CD14-positive monocyte (primary cell): Measurements from ENCODE around the gene NOSIP. TPM values are rescaled to one million over a fixed set of nuclear protein-coding genes. Genes with fewer than 3 reads are reported as not detected.

Experiments
- DNase-seq, 3 donors: peaks; one replicate each; pipeline ENCODE4 v3.0.0-alpha.2; 2011 to 2022
- H2AFZ ChIP-seq: 2 replicates; pipeline ENCODE4 v1.6.0; 2012; ENCODE audit warnings: mild to moderate bottlenecking, low read depth, low read length, inconsistent platforms; ENCODE audit not compliant: insufficient read depth, poor library complexity, severe bottlenecking
- H3K27ac ChIP-seq, 2 donors: 1 replicate in 1 of 2; 2 replicates in 1 of 2; pipeline ENCODE4 v1.5.1; 2012 to 2013; ENCODE audit warnings: low read length in 2 of 2, control low read depth in 1 of 2, inconsistent platforms in 1 of 2, low read depth in 1 of 2, mild to moderate bottlenecking in 1 of 2
- H3K27me3 ChIP-seq, 2 donors: one replicate each; pipeline versions ENCODE4 v1.6.0 to v1.6.1; 2011 to 2013; ENCODE audit warnings: low read length in 2 of 2; ENCODE audit not compliant: control insufficient read depth in 2 of 2, insufficient read depth in 2 of 2
- H3K36me3 ChIP-seq, 2 donors: replicated peaks in 1 of 2; 1 replicate in 1 of 2; 2 replicates in 1 of 2; pipeline versions ENCODE4 v1.5.1 to v1.6.1; 2012 to 2013; ENCODE audit warnings: low read length in 2 of 2, control low read depth in 1 of 2, inconsistent platforms in 1 of 2, mild to moderate bottlenecking in 1 of 2; ENCODE audit not compliant: insufficient read depth in 2 of 2, control insufficient read depth in 1 of 2
- H3K4me1 ChIP-seq, 2 donors: 1 replicate in 1 of 2; 2 replicates in 1 of 2; pipeline versions ENCODE4 v1.5.1 to v1.6.1; 2012 to 2013; ENCODE audit warnings: low read length in 2 of 2, control low read depth in 1 of 2, inconsistent platforms in 1 of 2, mild to moderate bottlenecking in 1 of 2, moderate library complexity in 1 of 2; ENCODE audit not compliant: insufficient read depth in 2 of 2, control insufficient read depth in 1 of 2
- H3K4me2 ChIP-seq: replicated peaks from 2 replicates; pipeline ENCODE3; 2012; ENCODE audit warnings: low read length, moderate library complexity, mild to moderate bottlenecking; ENCODE audit not compliant: poor library complexity, severe bottlenecking; ENCODE audit errors: extremely low read depth
- H3K4me3 ChIP-seq, 3 experiments: fragments of 200-600 bp in 1 of 3; sonication (generic) in 1 of 3; replicated peaks in 1 of 3; 1 replicate in 2 of 3; 2 replicates in 1 of 3; pipeline ENCODE4 v1.5.1; 2011 to 2013; ENCODE audit warnings: low read length in 3 of 3, mild to moderate bottlenecking in 3 of 3, control low read depth in 2 of 3, low read depth in 2 of 3, inconsistent platforms in 1 of 3, moderate library complexity in 1 of 3
- H3K79me2 ChIP-seq: 2 replicates; pipeline ENCODE4 v1.6.0; 2012; ENCODE audit warnings: mild to moderate bottlenecking, control low read depth, inconsistent platforms, low read length, moderate library complexity; ENCODE audit not compliant: insufficient read depth
- H3K9ac ChIP-seq: 2 replicates; pipeline ENCODE4 v1.6.0; 2017; ENCODE audit warnings: low read length, mild to moderate bottlenecking; ENCODE audit not compliant: insufficient read depth, poor library complexity, severe bottlenecking
- H3K9me3 ChIP-seq, 2 donors: replicated peaks in 1 of 2; 1 replicate in 1 of 2; 2 replicates in 1 of 2; pipeline versions ENCODE4 v1.5.1 to v1.6.1; 2012 to 2013; ENCODE audit warnings: low read length in 2 of 2, control low read depth in 1 of 2; ENCODE audit not compliant: control insufficient read depth in 1 of 2, insufficient read depth in 1 of 2
- H4K20me1 ChIP-seq: 2 replicates; pipeline ENCODE4 v1.6.0; 2012; ENCODE audit warnings: mild to moderate bottlenecking, low read length, control low read depth, moderate library complexity; ENCODE audit not compliant: insufficient read depth
- H3K27ac Mint-ChIP-seq, 7 donors: one replicate each; pipeline ENCODE4 v1.8.0; 2020; ENCODE audit warnings: mild to moderate bottlenecking in 7 of 7, mixed read lengths in 7 of 7, moderate library complexity in 6 of 7, inconsistent platforms in 2 of 7
- H3K27me3 Mint-ChIP-seq, 3 donors: one replicate each; pipeline ENCODE4 v1.8.0; 2021 to 2022; ENCODE audit warnings: low read depth in 3 of 3, mild to moderate bottlenecking in 3 of 3, mixed read lengths in 3 of 3, moderate library complexity in 3 of 3, inconsistent platforms in 1 of 3
- H3K36me3 Mint-ChIP-seq, 2 donors: one replicate each; pipeline ENCODE4 v1.8.0; 2020; ENCODE audit warnings: mixed read lengths in 2 of 2, inconsistent platforms in 1 of 2, mild to moderate bottlenecking in 1 of 2
- H3K4me1 Mint-ChIP-seq: one replicate; pipeline ENCODE4 v1.8.0; 2020; ENCODE audit warnings: mild to moderate bottlenecking, mixed read lengths
- H3K4me3 Mint-ChIP-seq, 2 donors: one replicate each; pipeline ENCODE4 v1.8.0; 2020; ENCODE audit warnings: mild to moderate bottlenecking in 2 of 2, mixed read lengths in 2 of 2, moderate library complexity in 1 of 2
- H3K9me3 Mint-ChIP-seq, 7 donors: one replicate each; pipeline ENCODE4 v1.8.0; 2020 to 2022; ENCODE audit warnings: mixed read lengths in 7 of 7, mild to moderate bottlenecking in 6 of 7, moderate library complexity in 6 of 7, inconsistent platforms in 2 of 7
- CTCF ChIP-seq: fragments of 200-600 bp; IDR thresholded peaks from one replicate; pipeline ENCODE4 v1.8.0; 2022; ENCODE audit warnings: antibody characterized with exemption, mild to moderate bottlenecking
- WGBS: methylation state at CpG from one replicate; pipeline ENCODE4 v1.1.5; 2013; ENCODE audit warnings: missing lambda C conversion rate; ENCODE audit not compliant: insufficient coverage; 5-methylcytosine and 5-hydroxymethylcytosine counted together
- intact Hi-C, 2 donors: fragments of 100-400 bp; cut with micrococcal nuclease; formaldehyde crosslinking; loops; one replicate each; pipeline versions ENCODE4 v1.15.0 to v1.15.1; 2023
- polyA plus RNA-seq, 3 donors: library from polyadenylated mRNA; depleted of rRNA in 1 of 3; unstranded in 2 of 3; stranded (reverse) in 1 of 3; fragments of 300-500 nt in 2 of 3; fragments of >200 nt in 1 of 3; fragmentation: Illumina TruSeq in 2 of 3; gene quantifications; 1 replicate in 2 of 3; 2 replicates in 1 of 3; pipeline ENCODE4 v1.2.3, GENCODE V29; 2012 to 2021

The NOSIP gene
- polyA plus RNA-seq, 3 donors, result 63.4 to 120 (median 96.4) TPM

- no peak overlapping the region for H3K9ac ChIP-seq
- no peaks in the 10 kb centered on the region for H3K27me3 ChIP-seq
- no peak for TF ChIP-seq CTCF
- Mint-ChIP-seq H3K36me3 (peaks cover 50 to 73% of the 10 kb centered on the region in 2 donors), H3K9me3 (peaks cover 0 to 4% (median 0%) of the 10 kb centered on the region in 7 donors), H3K4me1 (peaks cover 28% of the 10 kb centered on the region), H3K4me3 (no peak overlapping the region), H3K27me3 (peaks cover 0 to 3% (median 0%) of the 10 kb centered on the region in 3 donors), H3K27ac (peak overlapping the region in 1 of 7 donors; percentile 73)
- DNase-seq, result no peak
- H3K4me3 ChIP-seq, result no peak overlapping the region
- peaks cover 43 to 66% of the 10 kb centered on the region in 2 donors for H3K36me3 ChIP-seq
- H3K27ac ChIP-seq, result no peak overlapping the region
- H3K9me3 ChIP-seq, result no peaks in the 10 kb centered on the region
- no peaks in the 10 kb centered on the region for H3K79me2 ChIP-seq
- H3K4me2 ChIP-seq, result no peak overlapping the region
- 31% methylated on average over 16 of the region's 17 CpGs for WGBS
- no peak overlapping the region for H2AFZ ChIP-seq
- intact Hi-C loops, result no loop called here
- peaks cover 24 to 25% of the 10 kb centered on the region in 2 donors for H3K4me1 ChIP-seq
- H4K20me1 ChIP-seq, result peaks cover 13% of the 10 kb centered on the region
Measured at GRCh38 chr19:49554701-49555181, 25.6 kb downstream of the NOSIP start.

- Histone ChIP-seq H3K4me1 (peaks cover 24 to 25% of the 10 kb centered on the region in 2 donors), H3K9me3 (no peaks in the 10 kb centered on the region), H3K27ac (no peak overlapping the region), H4K20me1 (peaks cover 6% of the 10 kb centered on the region), H2AFZ (no peak overlapping the region), H3K9ac (no peak overlapping the region), H3K4me2 (no peak overlapping the region), H3K4me3 (no peak overlapping the region), H3K36me3 (peaks cover 32 to 56% of the 10 kb centered on the region in 2 donors), H3K79me2 (no peaks in the 10 kb centered on the region), H3K27me3 (no peaks in the 10 kb centered on the region)
- WGBS, result 82% methylated on average over 8 of the region's 10 CpGs
- Mint-ChIP-seq H3K27ac (peak overlapping the region in 4 of 7 donors; percentile 20 to 76 (median 68)), H3K4me1 (peaks cover 28% of the 10 kb centered on the region), H3K9me3 (peaks cover 0 to 4% (median 0%) of the 10 kb centered on the region in 7 donors), H3K27me3 (peaks cover 0 to 5% (median 3%) of the 10 kb centered on the region in 3 donors), H3K36me3 (peaks cover 44 to 73% of the 10 kb centered on the region in 2 donors), H3K4me3 (no peak overlapping the region)
- intact Hi-C loops, result no loop called here
- DNase-seq, result no peak
- no peak for TF ChIP-seq CTCF
Measured at GRCh38 chr19:49553451-49554271, 26.7 kb downstream of the NOSIP start.
